ENCODE data around the gene RNF144B. TPM values are rescaled to one million over a fixed set of nuclear protein-coding genes. Genes with fewer than 3 reads are reported as not detected.

The RNF144B gene
- total and polyA plus RNA-seq, 2 of the 13 experiments (the other 11 are each of a cell fraction or from before 2014, with no cell fraction given) = 1.8 to 4.3 TPM

DNA sequence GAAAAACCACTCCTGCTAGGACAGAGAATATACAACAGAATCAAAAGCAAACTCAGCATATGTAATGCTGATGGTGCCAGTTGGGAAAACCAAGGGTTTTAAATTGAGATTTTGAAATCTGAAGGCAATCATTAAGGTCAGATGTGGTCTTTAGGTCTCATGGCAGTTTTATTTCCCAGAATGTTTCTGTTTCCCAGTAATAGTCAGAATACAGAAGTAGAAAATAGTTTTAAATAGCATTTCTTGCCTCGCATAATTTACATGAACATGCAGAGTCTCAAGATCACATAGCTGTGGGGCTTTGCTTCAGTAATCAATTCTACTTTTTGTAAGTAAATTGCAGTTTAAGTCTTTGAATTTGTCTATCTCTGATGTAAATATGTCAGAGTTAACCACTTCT is 58.1 kb downstream of the RNF144B start (continued):
- TF ChIP-seq, protein P1, sequence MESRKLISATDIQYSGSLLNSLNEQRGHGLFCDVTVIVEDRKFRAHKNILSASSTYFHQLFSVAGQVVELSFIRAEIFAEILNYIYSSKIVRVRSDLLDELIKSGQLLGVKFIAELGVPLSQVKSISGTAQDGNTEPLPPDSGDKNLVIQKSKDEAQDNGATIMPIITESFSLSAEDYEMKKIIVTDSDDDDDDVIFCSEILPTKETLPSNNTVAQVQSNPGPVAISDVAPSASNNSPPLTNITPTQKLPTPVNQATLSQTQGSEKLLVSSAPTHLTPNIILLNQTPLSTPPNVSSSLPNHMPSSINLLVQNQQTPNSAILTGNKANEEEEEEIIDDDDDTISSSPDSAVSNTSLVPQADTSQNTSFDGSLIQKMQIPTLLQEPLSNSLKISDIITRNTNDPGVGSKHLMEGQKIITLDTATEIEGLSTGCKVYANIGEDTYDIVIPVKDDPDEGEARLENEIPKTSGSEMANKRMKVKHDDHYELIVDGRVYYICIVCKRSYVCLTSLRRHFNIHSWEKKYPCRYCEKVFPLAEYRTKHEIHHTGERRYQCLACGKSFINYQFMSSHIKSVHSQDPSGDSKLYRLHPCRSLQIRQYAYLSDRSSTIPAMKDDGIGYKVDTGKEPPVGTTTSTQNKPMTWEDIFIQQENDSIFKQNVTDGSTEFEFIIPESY (CRISPR knock-in tag; IDR thresholded peaks at IDR 0.05) = no peak
- TF ChIP-seq GLI4 (CRISPR knock-in tag; IDR thresholded peaks at IDR 0.05; ENCODE audit: borderline replicate concordance) = no peak

- TF ChIP-seq SMAD1 (CRISPR knock-in tag; IDR thresholded peaks at IDR 0.05; ENCODE audit: borderline replicate concordance, low read depth) (no peak), ZNF614 (CRISPR knock-in tag; IDR thresholded peaks at IDR 0.05; ENCODE audit: borderline replicate concordance) (no peak), ZNF777 (CRISPR knock-in tag; IDR thresholded peaks at IDR 0.05) (no peak), FOXA3 (CRISPR knock-in tag; IDR thresholded peaks at IDR 0.05) (no peak), SIX1 (CRISPR knock-in tag; IDR thresholded peaks at IDR 0.05; ENCODE audit: borderline replicate concordance) (no peak), ZC3H13 (CRISPR knock-in tag; IDR thresholded peaks at IDR 0.05) (no peak), CENPX (CRISPR knock-in tag; IDR thresholded peaks at IDR 0.05) (no peak), ZNF235 (CRISPR knock-in tag; IDR thresholded peaks at IDR 0.05; ENCODE audit: borderline replicate concordance) (no peak), STAT5B (CRISPR knock-in tag; IDR thresholded peaks at IDR 0.05) (no peak), ZEB1 (IDR thresholded peaks at IDR 0.05; ENCODE audit: insufficient replicate concordance, low read depth) (no peak), IRX3 (CRISPR knock-in tag; IDR thresholded peaks at IDR 0.05; ENCODE audit: borderline replicate concordance, low read depth) (no peak)
- TF ChIP-seq, protein P2, sequence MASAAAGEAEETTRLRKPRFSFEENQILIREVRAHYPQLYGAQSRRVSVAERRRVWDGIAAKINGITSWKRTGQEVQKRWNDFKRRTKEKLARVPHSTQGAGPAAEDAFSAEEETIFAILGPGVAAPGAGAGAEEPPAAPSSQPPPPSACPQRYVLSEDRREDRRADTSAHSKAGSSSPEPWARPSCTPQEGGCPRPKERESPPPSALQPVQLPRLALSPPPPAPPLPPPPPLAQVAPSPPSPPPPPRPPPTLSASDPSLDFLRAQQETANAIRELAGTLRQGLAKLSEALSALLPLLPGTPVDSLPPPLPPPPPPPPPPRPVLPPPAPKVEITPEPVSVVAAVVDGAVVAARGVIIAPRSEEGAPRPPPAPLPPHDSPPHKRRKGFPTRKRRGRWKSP (CRISPR knock-in tag; IDR thresholded peaks at IDR 0.05) = no peak
- Histone ChIP-seq H4K20me1 (ENCODE audit: insufficient read depth, low read length) (no peaks in the 10 kb centered on the region), H3K4me2 (ENCODE audit: low read depth, low read length) (no peak overlapping the region), H3K27me3 (ENCODE audit: control insufficient read depth in 1 of 2, insufficient read depth in 2 of 2, low read length in 2 of 2) (no peaks in the 10 kb centered on the region), H3K9me3 (ENCODE audit: low read length) (no peaks in the 10 kb centered on the region), H3K27ac (ENCODE audit: extremely low read length, insufficient read depth, low read length) (no peak overlapping the region), H2AFZ (ENCODE audit: low read length) (no peak overlapping the region), H3K79me2 (ENCODE audit: insufficient read depth, low read length) (no peaks in the 10 kb centered on the region), H3K36me3 (replicated peaks in 1 of 2; ENCODE audit: control insufficient read depth in 1 of 2, insufficient read depth in 2 of 2, low read length in 2 of 2) (no peaks in the 10 kb centered on the region), H3K4me1 (ENCODE audit: insufficient read depth, low read length) (no peaks in the 10 kb centered on the region), H3K4me3 (replicated peaks in 1 of 3; ENCODE audit: insufficient read depth in 1 of 3, low read depth in 2 of 3, low read length in 3 of 3) (no peak overlapping the region), H3K9ac (ENCODE audit: insufficient read depth, low read depth, low read length) (no peak overlapping the region)
- no peak for DNase-seq (ENCODE audit: low spot score)
- FAIRE-seq = no peak
- intact Hi-C loops (cut with micrococcal nuclease; ENCODE audit: unreplicated experiment) = no loop called here
- WGBS (ENCODE audit: low lambda C conversion rate) = 98% methylated on average over 2 of the region's 2 CpGs
- ChIA-PET CTCF (ENCODE audit: low intra/inter-chr PET ratio, low total read pairs) (no interaction called here), POLR2A (no interaction called here)
- BruUV-seq (replicated peaks) = no TSS peak
- ATAC-seq = no peak
- in situ Hi-C loops (cut with HindIII; ENCODE audit: extremely low pct_ligation_motif_present, low pct_unique_long_range_greater_than_20kb) = no loop called here
Measured at GRCh38 chr6:18446771-18447170, 59.6 kb downstream of the RNF144B start.
